GM19467 (cell line): Measurements from ENCODE around the gene SKA1.
"Not testable (repeated sequence)": the region's sequence is repeated elsewhere in the genome, so short reads cannot be mapped to it uniquely, and the experiment has no call there.

Experiments used
- ATAC-seq: cut with Tn5 transposase; IDR thresholded peaks from one replicate; pipeline ENCODE4 v1.9.1; 2021; ENCODE audit warnings: mild to moderate bottlenecking, moderate library complexity; ENCODE audit not compliant: unreplicated experiment

The SKA1 gene

DNA sequence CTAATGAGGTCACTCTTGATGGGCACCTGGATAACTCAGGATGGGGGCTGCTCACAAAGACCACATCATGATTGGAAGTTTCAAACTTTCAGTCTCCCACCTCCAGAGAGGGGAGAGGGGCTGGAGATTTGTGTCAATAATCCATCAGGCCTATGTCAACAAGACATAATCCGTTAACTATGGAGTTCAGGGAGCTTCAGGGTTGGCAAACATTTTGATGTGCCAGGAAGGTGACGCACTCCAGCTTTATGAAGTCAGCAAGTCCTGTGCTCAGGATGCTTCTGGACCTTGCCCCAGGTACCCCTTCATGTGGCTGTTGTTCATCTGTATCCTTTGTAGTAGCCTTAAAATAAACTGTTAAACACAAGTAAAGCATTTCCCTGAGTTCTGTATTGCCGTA lies 19.0 kb downstream of the SKA1 start:
- no peak for ATAC-seq

DNA sequence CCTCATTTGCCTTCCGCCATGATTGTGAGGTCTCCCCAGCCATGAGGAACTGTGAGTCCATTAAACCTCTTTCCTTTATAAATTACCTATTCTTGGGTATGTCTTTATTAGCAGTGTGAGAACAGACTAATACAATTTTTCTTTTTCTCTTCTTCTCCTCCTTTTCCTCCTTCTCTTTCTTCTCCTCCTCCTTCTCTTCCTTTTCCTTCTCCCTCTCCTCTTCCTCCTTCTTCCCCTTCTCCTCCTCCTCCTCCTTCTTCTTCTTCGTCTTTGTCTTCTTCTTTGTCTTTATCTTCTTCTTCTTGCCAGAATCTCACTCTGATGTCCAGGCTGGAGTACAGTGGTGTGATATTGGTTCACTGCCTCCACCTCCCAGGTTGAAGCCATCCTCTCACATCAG lies 20.2 kb downstream of the SKA1 start:
- ATAC-seq: no peak

DNA sequence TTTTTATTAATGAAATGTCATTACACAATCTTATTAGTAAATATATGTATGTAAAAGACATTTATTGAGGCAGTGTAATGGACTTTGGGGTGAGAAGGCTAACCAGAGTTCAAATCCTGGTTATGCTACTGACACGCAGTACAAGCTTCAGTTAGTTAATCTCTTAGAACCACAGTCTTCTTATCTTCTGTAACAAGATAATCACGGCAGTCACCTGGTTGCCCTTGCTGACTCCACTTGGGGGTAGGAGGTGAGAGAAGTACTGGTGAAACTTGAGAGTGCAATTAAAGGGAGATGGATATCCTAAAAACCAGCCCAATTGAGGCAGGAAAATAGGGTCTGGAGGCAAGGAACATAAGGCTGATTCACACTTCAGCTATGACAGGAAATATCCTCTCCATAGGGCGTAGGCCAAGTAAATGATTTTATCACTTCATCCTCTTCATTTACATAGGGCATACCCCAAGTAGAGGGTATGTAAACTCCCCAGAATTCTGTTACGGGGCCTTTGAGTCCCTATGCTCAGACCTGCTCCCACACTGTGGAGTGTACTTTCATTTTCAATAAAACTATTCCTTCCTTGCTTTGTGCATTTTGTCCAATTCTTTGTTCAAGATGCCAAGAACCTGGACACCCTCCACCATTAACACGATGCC lies 21.3 kb downstream of the SKA1 start:
- no peak for ATAC-seq

DNA sequence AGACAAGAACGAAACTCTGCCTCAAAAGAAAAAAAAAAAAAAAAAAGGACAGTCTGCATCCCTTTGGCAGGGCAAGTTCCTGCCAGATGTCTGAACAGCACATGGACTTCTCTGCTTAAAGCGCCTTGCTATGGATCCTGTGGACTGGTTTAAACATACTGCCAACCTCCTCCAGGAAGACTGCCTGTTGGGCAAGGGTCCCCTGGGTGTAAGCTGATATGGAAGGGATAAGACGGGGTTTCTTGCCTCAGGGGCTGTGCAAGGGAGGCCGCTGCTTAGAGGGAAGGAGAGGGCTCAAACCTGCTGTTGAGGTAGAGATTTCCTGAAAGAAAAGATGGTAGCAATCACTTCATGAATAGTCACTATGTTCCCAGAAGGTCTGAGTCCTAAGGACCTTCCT lies 22.2 kb downstream of the SKA1 start:
- no peak for ATAC-seq

DNA sequence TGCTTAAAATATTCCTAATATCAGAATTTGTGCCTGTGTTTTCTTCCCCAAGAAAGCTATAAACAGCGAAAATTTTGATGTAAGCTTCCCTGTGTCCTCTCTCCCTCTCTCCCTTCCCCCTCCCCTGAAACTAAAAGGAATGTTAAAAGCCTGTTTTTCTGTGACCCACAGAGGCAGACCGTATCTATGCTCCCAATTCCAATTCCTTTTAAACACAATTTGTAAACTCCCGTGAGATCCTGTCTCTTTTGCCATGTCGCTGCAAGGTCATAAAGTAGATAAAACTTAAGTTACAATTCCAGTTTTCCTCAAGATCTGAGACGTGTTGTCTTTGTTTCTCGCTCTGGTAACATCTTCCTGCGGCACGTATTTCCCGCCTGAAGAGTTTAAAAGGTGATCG lies 23.3 kb downstream of the SKA1 start:
- no peak for ATAC-seq

DNA sequence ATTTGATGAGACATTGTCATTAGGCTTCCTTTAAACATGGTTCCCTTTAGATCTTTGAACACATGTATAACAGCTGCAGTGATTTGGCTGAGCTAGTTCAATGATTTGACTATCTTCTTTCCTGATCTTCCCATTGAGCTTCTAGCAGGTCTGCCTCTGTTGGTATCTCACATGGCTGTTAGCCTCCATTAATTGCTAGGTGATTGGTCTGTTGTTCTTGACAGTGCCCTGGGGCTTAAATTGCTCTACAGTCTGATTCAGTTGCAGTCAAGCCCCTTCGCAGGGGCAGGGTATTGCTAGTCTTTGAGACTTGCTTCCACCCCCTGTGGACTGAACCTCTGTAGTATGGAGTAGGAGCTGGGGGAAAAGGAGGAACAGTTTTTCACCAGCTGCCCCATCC lies 24.1 kb downstream of the SKA1 start:
- no peak for ATAC-seq

DNA sequence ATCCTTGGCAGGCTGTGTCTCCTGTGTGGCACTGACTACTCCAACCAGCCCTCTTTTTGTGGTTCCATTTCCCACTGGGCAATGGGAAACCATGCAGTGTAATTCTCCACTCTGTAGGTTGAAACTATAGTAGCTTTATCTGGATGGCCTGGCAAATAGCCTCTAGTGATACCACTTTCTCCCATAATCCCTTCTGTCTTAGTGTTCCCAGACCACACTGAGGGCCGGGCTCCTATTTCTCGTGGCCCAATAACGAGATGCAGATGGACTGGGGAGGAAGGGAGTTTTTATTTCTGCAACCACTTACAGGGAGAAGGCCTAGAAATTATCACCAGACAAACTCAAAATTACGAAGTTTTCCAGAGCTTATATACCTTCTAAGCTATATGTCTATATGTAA lies 24.7 kb downstream of the SKA1 start:
- no peak for ATAC-seq

DNA sequence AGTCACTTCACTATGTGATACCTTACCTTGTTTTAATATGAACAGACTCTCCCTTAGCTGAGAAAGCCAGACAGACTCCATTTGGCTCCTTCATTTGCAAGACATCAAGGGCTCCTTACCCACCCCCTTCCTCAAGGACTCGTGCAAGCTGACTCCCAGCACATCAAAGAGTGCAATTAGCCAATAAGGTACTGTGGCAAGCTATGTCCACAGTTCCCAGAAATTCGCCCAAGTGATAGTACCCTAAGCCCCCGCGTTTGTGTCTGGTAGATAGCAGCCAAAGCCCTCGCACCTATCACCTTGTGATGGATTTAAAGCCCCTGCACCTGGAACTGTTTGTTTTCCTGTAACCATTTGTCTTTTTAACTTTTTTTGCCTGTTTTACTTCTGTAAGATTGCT lies 25.6 kb downstream of the SKA1 start:
- not testable (repeated sequence) for ATAC-seq

DNA sequence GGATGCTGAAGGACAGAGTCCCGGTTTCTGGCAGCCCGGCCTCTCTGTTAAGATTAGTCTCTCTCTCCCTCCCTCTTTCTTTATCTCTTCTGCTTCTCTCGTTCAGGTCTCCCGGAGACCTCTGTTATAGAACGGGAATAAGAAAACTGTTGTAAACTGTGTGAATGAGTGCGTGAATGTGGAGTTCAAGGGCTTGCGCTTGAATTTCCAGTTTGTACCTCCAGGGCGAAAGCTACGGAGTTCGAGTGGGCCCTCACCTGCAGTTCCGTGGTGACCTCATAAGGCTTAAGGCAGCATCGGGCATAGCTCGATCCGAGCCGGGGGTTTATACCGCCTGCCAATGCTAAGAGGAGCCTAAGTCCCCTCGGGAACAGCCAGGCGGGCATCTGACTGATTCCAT lies 26.4 kb downstream of the SKA1 start:
- ATAC-seq: no peak

DNA sequence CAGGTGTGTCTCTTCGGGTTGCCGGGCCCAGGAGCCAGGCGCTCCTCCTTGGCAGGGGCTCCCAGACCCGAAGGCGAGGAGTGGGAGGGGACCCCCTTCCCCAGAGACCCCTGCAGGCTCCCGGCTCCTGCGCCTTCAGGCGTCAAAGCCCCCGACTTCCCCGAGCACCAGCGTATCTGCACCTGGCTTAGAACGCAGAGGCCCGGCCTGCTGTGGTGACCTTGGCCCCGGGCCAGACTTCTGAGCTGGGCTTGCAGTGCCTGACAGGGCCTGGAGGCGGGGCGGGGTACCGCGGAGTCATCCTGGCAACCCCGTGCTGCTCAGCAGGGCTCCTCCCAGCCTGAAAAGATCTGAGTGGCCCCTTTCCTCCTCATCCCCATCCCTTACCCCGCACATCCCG lies 27.0 kb downstream of the SKA1 start:
- no peak for ATAC-seq

DNA sequence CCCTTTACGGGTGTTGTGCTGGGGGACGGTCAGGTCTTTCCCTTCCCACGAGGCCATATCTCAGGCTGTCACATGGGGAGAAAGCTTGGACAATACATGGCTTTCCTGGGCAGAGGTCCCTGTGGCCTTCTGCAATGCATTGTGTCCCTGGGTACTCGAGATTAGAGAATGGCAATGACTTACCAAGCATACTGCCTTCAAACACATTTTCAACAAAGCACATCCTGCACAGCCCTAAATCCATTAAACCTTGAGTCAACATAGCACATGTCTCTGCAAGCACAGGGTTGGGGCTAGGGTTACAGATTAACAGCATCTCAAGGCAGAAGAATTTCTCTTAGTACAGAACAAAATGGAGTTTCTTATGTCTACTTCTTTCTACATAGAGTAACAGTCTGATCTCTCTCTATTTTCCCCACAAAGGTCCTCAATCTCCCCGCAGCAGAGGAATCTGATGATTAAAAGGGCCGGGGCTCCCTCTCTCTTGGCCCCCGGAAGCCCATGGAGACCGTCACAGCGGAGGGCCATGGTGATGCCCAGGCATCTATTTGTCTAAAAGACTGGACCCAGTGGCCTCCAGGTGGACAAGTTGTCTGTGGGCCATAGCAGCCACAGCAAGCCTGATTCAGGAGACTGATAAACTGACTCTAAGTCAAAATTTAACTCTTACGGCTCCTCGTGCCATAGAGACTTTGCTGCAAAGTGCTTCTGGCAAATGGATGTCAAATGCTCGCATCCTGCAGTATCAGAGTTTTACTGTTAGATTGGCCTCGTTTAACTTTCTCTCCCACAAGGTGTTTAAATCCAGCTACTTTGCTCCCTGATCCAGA lies 30.1 kb downstream of the SKA1 start:
- ATAC-seq: not testable (repeated sequence)

DNA sequence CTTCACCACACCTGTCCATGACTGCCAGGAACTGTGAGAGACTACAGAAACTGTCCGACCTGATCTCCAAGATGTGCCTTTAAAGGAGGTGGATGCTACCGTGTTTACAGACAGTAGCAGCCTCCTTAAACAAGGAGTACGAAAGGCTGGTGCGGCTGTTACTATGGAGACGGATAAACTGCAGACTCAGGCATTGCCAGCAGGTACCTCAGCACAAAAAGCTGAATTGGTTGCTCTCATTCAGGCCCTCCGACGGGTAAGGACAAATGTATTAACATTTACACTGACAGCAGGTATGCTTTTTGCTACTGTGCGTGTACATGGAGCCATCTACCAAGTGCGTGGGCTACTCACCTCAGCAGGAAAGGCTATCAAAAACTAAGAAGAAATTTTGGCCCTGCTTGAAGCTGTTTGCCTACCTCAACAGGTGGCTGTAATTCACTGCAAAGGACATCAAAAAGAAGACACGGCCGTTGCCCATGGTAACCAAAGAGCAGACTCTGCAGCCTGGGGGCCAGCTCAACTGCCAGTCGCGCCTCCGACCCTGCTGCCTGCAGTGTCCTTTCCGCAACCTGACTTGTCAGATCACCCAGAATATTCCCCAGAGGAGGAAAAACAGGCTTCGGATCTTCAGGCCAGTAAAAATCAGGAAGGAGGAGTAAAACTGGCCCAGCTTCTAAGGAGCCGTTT lies 30.9 kb downstream of the SKA1 start:
- no peak for ATAC-seq

DNA sequence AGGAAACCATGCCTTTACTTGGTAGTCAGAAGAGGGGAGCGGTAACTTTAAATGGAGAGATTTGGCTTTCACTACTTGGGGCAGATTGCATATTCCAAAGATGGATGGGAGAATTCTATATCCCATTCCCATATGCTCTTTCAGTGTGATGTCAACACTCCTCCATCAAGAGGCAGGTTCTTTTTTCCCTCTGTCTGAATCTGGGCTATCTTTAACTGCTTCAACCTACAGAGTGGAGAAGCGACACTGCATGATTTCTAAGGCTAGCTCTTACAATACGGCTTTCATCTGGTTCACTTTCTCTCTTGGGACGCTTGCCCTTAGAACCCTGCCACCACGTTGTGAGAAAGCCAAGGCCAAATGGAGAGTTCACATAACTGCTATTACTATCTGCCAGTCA lies 34.4 kb downstream of the SKA1 start:
- no peak for ATAC-seq

DNA sequence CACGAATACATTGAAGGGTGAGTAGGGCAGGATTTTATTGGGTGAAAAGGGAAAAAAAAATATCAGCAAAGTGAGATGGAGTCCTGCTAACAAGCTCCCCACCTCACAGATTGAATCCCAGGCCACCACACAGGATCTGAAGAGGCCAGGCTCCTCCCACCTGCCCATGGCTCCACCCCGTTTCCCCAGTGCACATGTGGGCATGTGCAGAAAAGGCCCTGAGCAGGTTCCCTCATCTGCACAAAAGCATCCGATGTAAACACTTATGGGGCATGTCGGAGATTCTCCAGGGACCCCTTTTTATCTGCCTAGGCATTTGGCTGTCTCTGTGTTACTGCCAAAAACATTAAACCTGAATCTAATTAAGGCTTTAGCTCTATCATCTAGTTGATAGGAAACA lies 35.2 kb downstream of the SKA1 start:
- no peak for ATAC-seq

DNA sequence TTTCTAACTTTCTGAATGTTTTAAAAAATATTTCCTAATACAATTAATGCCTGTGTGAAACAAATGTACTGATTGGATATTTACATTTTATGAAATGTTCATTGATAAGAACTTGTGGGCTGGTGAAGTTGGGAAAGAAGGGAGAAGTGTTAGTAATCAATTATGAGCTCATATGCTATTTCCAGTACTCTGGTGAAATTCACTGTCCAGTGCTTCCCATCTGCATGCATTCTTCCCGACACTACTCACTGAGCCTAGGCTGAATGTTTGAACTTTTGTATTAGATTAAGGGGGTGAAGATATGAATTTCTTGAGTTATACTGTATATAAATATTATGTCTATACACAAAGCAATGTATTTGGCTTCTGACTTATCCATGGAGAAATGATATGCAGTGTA lies 36.0 kb downstream of the SKA1 start:
- ATAC-seq: no peak

DNA sequence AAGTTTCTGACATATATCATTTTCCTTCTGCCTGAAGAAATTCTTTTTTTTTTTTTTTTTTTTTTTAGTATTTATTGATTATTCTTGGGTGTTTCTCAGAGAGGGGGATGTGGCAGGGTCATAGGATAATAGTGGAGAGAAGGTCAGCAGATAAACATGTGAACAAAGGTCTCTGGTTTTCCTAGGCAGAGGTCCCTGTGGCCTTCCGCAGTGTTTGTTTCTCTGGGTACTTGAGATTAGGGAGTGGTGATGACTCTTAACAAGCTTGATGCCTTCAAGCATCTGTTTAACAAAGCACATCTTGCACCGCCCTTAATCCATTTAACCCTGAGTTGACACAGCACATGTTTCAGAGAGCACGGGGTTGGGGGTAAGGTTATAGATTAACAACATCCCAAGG lies 42.0 kb downstream of the SKA1 start:
- ATAC-seq: not testable (repeated sequence)

DNA sequence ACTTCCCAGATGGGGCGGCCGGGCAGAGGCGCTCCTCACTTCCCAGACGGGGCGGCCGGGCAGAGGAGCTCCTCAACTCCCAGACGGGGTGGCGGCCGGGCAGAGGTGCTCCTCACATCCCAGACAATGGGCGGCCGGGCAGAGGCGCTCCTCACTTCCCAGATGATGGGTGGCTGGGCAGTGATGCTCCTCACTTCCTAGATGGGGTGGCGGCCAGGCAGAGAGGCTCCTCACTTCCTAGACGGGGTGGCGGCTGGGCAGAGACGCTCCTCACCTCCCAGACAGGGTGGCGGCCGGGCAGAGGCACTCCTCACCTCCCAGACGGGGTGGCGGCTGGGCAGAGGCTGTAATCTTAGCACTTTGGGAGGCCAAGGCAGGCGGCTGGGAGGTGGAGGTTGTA lies 42.9 kb downstream of the SKA1 start:
- not testable (repeated sequence) for ATAC-seq

DNA sequence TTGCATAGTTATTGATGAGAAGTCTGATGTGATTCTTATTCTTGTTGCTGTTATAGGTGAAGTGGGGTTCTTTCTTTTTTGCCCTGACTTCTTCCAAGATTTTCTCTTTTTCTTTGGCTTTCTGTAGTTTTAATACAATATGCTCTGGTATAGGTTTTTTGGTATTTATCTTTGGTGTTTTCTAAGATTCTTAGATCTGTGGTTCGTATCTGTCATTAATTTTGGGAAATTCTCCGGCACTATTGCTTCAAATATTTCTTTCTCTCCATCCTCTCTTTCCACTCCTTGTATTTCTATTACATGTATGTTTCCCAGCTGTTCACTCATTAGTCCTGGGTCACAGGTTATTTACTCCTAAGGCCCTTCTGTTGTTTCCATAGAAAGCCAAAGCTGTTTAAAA lies 43.8 kb downstream of the SKA1 start:
- ATAC-seq: no peak

DNA sequence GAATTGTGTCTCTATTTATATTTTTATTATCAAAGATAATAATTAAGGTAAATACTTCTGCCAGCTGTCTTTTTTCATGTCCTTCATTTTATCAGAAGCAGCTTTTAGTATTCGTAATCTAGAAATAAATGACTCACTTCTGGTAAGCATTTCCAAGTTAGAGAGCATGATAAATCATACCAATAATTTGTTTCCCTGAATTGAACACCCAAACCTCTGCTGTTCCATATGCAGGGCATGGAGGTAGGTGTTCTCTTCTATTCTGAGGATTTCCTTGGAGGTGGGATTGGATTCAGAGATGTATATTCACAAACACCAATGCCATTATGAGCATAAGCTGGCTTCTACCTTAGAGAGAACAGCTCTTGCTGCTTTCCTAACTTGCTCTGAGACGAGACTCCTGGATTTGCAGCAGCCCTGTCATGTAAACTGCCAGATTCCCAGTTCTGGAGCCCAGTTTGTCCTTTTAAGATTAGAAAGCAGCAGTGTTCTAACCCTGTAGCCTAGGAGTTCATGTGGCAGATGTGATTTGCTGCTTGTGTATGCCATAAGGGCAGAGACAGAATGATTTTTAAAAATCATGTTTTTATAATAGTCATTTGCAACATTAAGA lies 47.5 kb downstream of the SKA1 start:
- ATAC-seq: no peak

DNA sequence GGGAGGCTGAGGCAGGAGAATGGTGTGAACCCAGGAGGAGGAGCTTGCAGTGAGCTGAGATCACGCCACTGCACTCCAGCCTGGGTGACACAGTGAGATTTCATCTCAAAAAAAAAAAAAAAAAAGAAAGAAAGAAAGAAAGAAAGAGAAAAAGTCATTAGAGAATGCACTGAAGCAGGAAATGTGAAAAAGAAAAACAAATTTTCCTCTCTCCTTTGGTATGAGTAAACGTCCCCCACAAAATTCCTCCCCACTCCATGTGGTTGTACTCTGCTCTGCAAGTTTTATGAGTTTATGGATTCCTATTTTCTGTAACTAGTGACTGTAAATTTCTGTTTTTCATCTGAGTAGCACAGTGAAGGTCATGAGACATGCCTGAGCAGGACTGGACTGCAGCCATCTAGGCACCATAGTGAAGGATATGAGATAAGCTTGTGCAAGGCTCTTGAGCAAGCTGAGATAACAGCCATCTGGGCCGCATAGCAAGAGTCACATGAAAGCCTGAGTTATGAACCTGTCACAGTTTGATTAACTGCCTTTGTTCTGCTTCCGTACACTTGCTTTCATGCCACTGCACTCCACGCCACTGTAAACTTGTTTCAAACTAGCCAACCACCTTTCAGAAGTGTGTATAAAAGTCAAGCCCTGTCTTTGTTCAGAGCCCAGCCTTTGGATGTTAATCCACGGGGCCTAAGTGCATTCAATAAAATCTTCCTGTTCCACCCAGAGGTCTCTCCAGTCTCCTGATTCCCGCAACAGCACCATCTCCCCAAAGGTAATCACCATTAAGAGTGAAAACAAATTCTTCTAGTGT lies 50.2 kb downstream of the SKA1 start:
- ATAC-seq: no peak

DNA sequence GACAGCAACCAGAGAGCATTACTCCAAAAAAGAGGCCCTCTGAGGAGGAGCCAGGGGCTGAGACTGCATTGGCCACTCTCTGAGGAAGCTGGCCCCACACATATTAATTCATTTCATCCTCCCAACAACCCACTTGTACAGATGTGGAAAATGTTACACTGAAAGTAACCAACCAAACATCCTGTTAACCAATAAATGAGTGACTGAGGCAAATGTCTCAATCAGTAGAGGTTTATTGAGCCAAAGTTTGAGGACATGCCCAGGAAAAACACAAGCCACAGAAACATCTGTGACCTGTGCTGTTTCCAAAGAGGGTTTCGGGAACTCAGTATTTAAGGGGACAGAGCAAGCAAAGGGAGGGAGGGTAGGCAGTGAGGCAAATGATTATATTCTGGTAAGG lies 53.0 kb downstream of the SKA1 start:
- no peak for ATAC-seq
